NT2/D1 (cell line): Measurements from ENCODE around the gene PEPD.

Source experiments
- SUZ12 ChIP-seq: IDR thresholded peaks from 2 replicates; pipeline ENCODE4 v1.6.1; 2011; ENCODE audit not compliant: insufficient read length, insufficient read depth; ENCODE audit errors: extremely low read depth
- YY1 ChIP-seq: IDR thresholded peaks from 2 replicates; pipeline ENCODE4 v1.6.1; 2011; ENCODE audit not compliant: insufficient read length, insufficient read depth
- ZNF274 ChIP-seq: IDR thresholded peaks from 2 replicates; pipeline ENCODE4 v1.6.1; 2011; ENCODE audit warnings: mild to moderate bottlenecking, low read depth, low read length

- TF ChIP-seq YY1, result no peak
- TF ChIP-seq ZNF274, result no peak
- TF ChIP-seq SUZ12, result no peak
Observed at GRCh38 chr19:33473653-33474305, 47.8 kb downstream of the PEPD start.
